NCI-H2227 treated with DMSO at 0.1 percent for 48 hours (cell line): ENCODE data around the gene INSC.

Source experiments
- DNase-seq: peaks from one replicate; lab custom pipeline; 2025; lab: John Stamatoyannopoulos, UW

Gene INSC

DNA sequence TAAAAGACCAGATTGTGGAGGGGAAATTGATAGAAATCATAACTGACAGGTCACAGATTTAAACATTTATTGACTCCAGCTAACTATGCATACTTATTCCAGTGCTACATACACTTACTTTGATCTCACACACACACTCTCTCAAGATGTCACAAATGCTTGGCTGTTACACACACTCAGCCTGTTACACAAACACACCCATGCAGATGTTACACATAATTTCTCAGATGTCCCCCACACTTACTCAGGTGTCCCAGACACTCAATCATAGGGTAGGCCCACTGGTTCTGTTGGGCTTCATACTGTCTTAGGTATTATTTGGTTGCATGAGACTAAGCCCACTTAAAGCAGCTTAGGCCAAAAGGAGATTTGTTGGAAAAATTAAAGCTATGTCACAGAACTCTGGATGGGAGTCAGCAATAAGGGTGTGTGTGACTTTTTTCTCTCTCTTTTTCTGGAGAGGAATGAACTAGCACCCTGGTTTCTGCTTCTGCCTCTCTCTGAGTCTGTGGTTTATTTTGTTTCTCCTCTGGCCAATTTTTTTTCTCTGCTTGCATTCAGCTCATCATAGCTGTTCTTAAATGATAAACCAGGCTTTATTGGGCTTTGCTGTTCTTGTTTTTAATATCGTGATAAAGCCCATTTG is 179.4 kb downstream of the INSC start:
- DNase-seq, result no peak

GRCh38 chr11:15295695-15296094 is 181.0 kb downstream of the INSC start:
- no peak for DNase-seq
